GM21737 (cell line): ENCODE results near the gene PCNX2.
A peak's percentile ranks its signal among the peaks of the same experiment; 100 is the strongest.

Source experiments
- ATAC-seq: cut with Tn5 transposase; IDR thresholded peaks from one replicate; pipeline ENCODE4 v1.9.1; 2021; ENCODE audit warnings: mild to moderate bottlenecking, moderate library complexity; ENCODE audit not compliant: unreplicated experiment

Gene PCNX2

DNA sequence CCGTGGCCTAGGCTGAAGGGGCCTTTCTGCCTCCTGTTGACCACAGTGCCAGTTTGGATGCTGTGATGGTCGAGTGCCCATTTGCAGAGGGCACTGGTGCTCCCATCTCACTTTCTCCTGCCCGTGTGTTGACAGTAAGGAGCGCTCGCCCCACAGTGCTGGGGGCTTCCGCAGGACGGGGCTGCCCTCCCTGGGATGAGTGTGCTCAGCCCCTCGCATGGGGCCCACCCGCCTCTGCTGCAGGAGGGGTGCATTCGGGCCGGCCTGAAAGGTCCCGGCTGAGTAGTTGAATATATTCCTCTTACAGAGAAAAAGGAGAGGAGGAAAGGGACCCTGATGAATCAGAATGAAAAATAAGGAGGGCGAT is 307.8 kb downstream of the PCNX2 start:
- no peak for ATAC-seq

GRCh38 chr1:232987046-232987773 is 308.3 kb downstream of the PCNX2 start:
- ATAC-seq = no peak

DNA sequence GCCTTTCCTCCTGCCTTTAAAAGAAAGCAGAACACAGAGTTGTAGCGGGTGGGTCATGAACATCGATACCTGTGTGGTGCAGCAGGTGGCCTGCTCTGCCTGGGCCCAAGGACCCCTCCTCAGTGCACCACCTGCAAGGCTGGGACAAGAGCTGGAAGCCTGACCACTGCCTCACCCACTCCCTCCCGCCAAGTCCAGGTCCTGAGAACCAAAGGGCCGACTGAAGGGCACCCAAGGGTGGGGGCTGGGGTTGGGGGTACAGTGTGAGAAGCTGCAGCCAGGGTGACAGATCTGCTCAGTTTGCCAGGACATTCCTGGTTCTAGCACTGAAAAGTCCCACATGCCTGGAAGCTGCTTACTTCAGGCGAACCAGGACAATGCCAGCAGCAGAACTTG is 309.0 kb downstream of the PCNX2 start:
- ATAC-seq = no peak

- ATAC-seq = no peak
Measured at GRCh38 chr1:232985882-232986526, 309.5 kb downstream of the PCNX2 start.

DNA sequence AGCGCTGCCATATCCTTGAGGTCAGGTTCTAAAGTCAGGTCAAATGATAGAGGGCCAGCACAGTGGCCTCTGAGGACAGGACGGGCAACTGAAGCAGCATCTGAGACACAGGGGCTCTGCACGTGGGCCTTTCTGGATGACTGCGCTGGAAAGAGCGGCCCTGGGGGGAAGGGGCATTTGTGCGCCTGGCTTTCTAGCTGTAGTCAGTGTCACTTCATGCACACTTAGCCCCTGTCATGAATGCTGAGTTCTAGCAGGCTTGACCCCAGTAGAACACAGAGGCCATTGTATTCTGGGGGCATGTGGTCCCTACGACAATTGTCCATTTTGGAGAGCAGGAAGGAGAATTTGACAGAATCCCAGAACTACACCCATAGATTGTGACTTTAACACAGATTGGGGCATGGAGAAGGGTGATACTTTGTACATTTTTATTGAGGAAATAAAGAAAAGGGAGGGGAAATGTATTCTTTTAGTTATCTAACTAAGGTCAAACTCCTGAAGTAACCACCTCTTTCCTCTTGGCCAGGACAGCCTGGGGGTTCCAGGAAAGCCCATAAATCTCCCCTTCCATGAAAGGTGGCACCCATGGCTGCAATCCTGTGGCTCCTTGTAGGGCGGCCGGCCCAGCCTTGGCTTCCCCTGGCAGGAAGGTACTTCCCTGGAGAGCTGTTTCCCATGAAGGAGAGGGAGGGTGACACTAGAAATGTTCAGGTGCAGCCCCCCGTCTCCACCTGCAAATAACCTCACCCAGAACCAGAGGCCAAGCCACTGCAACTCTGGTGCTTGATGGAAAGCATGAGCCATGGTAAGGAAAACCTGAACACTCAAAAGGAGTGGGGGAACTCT is 310.7 kb downstream of the PCNX2 start:
- ATAC-seq = no peak

GRCh38 chr1:232983817-232984567 is 311.5 kb downstream of the PCNX2 start:
- ATAC-seq = no peak

DNA sequence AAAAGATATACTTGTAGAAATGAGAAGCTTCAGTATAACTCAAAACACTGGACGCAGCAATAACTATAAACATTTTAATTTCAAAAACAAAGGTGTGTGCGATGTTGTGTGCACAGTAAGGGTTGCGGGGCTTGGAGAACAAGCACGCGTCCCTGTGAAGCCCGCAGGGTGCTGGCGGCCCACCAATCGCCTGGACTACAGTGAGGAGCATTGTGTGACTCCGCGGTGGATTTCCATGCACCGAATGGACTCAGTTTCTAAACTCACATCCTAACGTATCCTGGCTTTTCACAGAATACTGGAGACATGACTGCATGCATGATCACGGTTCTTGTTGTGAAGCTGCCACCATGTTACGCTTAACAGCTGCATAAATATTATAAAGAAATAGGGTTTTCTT is 312.1 kb downstream of the PCNX2 start:
- no peak for ATAC-seq

DNA sequence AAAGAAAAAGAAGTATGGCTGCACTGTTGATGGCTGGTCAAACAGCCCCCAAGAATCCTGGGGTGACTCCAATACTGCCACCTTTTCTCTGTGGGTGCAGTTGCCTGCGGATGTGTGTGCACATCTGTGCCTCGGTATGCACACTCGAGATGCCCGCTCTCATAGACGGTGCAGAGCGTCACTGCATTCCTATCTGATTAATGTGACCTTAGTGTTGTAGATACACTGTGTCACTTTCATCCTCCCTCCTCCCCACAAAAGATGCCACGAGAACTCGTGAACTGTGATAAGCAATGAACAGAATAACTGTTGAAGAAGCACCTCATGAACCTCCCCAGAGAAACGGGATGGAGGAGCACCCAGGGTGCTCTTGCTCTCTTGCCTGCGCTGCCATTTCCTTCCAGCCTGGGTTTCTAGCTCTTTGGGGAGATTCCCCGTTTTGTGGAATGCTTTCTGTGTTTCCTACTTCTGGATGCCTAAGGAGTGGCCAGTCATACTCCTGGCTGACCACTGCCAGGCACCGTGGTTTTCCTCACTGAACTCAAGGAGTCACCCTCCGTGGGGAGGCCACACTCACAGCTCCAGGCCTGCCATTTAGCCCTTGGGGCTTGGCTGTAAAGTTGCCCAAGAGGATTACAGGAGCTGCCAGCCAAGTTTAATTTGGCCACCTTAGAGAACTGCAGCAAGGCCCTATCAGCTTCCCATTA is 313.1 kb downstream of the PCNX2 start:
- ATAC-seq = no peak

DNA sequence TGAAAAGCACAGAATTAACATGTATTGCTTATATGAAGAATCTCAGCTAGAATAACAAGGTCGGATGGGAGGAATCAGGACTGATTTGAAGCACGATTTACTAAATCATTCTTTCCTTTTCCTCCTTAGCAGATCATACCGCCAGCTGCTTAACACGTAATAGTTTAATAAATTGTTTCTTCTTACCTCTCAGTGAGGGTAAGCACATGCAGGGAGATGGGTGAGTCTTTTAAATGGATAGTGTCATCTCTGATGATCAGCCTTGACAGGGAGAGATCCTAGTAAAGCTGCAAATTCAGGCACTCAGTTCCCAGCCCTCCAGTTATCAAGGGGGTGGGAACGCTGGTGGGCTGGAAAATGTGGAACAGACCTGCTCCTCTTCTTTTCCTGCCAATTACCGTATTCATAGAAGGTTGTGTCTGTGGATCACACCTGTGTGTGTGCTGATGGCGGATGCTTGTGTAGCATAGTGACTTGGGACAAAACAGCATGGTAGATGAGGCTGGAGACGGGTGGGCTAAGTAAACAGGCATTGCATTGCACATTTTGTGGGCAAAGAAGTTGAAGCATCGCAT is 314.5 kb downstream of the PCNX2 start:
- no peak for ATAC-seq

- ATAC-seq = no peak
Measured at GRCh38 chr1:232980355-232980978, 315.1 kb downstream of the PCNX2 start.

DNA sequence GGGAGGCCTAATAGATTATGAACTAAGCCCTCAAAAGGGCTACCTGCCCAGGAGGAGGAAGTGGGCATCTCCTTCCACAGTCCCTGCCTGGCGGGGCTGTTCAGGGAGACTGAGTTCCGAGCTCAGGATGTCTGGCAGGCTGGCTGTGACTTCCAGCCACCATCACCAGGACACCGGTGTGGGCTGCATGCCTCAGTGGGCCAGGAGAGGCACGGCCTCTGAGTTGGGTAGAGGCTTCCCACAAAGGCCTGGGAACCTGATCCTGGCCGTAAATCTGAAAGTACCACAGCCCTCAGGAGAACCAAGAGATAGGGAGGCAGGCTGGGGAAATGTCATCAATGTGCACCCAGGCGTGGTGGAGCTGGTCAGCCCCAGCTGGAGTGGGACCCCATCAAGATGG is 316.0 kb downstream of the PCNX2 start:
- ATAC-seq = no peak

GRCh38 chr1:232978815-232979214 is 316.7 kb downstream of the PCNX2 start:
- no peak for ATAC-seq

DNA sequence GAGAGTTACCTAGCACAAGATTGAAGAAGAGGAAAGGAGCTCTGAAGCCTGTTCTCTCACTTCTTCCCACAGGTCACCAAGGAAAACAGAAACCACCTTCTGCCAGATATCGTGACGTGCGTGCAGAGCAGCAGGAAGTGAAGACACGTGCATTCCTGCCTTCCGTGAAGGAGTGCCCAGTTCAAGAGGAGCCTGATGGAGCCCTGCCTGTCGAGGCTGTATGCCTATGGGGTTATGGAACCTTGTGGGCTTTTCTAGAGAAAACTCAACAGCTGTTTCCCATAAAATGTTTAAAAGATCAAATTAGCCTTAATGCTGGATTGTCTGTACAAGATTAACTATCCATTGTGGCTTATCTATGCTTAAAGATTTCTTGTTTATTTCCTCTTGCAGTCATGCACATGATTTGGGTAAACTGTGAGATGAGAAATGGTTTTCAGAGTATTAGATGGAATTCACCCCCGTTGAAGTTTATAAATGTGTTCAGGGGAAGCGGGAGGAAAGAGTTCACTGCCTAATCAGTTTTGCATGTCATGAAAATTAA is 317.4 kb downstream of the PCNX2 start:
- ATAC-seq = peak; percentile 65

DNA sequence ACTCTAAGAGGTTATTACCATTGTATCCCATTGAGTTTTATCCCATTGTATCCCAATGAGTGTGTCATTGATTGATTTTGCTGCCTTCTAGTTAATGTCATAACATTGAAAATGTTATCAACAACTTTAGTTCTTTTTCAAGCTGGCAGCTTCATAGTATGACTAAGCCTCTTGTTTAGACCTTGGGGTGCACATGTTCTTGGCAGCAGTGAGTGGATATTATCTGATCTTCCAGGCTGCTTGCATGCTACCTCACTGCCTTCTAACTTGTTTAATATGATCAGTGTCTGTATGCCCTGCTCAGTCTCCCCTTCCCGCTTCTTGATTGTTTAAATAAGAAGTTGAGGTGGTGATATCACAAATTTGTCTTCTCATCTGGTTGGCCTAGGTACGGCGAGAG is 320.6 kb downstream of the PCNX2 start:
- no peak for ATAC-seq

DNA sequence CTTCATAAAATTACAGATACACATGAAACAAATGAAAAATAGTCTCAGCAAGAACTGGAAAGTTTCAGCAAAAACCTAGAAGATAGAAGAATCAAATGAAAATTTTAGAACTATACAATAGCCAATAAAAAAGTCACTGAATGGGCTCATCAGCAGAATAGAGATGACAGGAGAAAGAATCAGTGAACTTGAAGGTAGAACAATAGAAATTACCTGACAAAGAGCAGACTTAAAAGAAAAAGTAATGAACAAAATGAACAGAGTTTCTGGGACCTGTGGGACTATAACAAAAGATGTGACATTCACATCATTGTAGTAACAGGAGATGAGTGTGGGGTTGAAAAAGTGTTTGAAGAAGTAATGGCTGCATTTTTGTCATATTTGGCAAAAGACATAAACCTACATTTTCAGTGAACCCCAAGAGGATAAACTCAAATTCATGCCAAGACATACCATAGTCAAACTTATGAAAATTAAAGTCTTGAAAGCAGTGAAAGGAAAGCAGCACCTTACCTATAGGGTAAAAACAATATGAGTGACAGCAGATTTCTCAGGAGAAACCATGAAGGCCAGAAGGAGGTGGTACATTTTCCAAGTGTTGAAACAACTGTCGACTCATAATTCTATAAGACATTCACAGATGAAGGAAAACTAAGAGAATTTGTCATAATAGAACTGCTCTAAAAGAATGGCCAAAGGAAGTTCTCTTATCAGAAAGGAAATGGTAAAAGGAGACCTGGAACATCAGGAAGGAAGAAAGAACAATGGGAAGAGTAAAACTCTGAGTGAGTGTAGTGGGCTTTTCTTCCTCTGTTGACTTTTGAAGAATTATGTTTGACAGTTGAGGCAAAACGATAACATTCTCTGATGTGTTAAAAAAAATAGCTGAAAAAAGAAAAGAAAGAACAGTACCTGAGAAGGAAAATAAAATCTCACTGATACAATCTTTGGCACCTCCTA is 321.6 kb downstream of the PCNX2 start:
- ATAC-seq = no peak

- no peak for ATAC-seq
Measured at GRCh38 chr1:232970508-232970907, 325.0 kb downstream of the PCNX2 start.

DNA sequence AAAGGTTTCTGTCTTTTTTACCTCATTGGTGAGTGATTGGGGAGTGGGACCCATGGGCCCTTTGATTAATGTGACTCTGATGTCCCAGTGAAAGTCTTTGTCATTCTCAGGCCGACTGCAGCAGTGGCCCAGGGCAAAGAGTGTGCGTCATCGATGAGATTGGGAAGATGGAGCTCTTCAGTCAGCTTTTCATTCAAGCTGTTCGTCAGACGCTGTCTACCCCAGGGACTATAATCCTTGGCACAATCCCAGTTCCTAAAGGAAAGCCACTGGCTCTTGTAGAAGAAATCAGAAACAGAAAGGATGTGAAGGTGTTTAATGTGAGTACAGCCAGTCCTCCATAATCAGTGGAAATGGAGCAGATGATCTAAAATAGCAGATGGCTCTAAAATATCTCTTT is 325.7 kb downstream of the PCNX2 start:
- no peak for ATAC-seq

- ATAC-seq = no peak
Measured at GRCh38 chr1:232968965-232969364, 326.6 kb downstream of the PCNX2 start.
